ENCODE measurements around the gene ZNF423. TPM values are rescaled to one million over a fixed set of nuclear protein-coding genes. Genes with fewer than 3 reads are reported as not detected.
A peak's percentile ranks its signal among the peaks of the same experiment; 100 is the strongest.

The ZNF423 gene
- total and polyA plus RNA-seq, 2 donors = 6.4 to 14.0 TPM

GRCh38 chr16:49602201-49602975 lies 253.5 kb downstream of the ZNF423 start:
- no peak for DNase-seq (ENCODE audit: extremely low spot score)
- 89% methylated on average over 22 of the region's 22 CpGs for WGBS
- Histone ChIP-seq H3K27ac (ENCODE audit: low read depth) (no peak overlapping the region), H3K4me3 (ENCODE audit: low read depth, low read length) (no peak overlapping the region), H3K36me3 (ENCODE audit: insufficient read depth) (no peaks in the 10 kb centered on the region), H3K4me1 (ENCODE audit: insufficient read depth) (no peaks in the 10 kb centered on the region)

- Histone ChIP-seq H3K36me3 (ENCODE audit: insufficient read depth) (no peaks in the 10 kb centered on the region), H3K27ac (ENCODE audit: low read depth) (no peak overlapping the region), H3K4me1 (ENCODE audit: insufficient read depth) (no peaks in the 10 kb centered on the region), H3K4me3 (ENCODE audit: low read depth, low read length) (no peak overlapping the region)
- no peak for DNase-seq (ENCODE audit: extremely low spot score)
- WGBS = 80% methylated on average over 6 of the region's 6 CpGs
Observed at GRCh38 chr16:49601576-49601975, 254.3 kb downstream of the ZNF423 start.

- DNase-seq (ENCODE audit: extremely low spot score) = no peak
- no peaks in the 10 kb centered on the region for H3K36me3 ChIP-seq (ENCODE audit: insufficient read depth)
- 98% methylated on average over 8 of the region's 8 CpGs for WGBS
Observed at GRCh38 chr16:49600976-49601375, 254.9 kb downstream of the ZNF423 start.

GRCh38 chr16:49600536-49600935 lies 255.4 kb downstream of the ZNF423 start:
- WGBS = 86% methylated on average over 23 of the region's 23 CpGs
- no peak overlapping the region for H3K4me3 ChIP-seq (ENCODE audit: low read depth, low read length)
- DNase-seq (ENCODE audit: extremely low spot score) = no peak
- no peaks in the 10 kb centered on the region for H3K4me1 ChIP-seq (ENCODE audit: insufficient read depth)
- no peaks in the 10 kb centered on the region for H3K36me3 ChIP-seq (ENCODE audit: insufficient read depth)
- no peak overlapping the region for H3K27ac ChIP-seq (ENCODE audit: low read depth)

More at GRCh38 chr16:49600976-49601375, 254.9 kb downstream of the ZNF423 start:
- H3K4me1 ChIP-seq (ENCODE audit: insufficient read depth) = no peaks in the 10 kb centered on the region
- no peak overlapping the region for H3K27ac ChIP-seq (ENCODE audit: low read depth)
- H3K4me3 ChIP-seq (ENCODE audit: low read depth, low read length) = no peak overlapping the region

GRCh38 chr16:49599704-49600103 lies 256.2 kb downstream of the ZNF423 start:
- Histone ChIP-seq H3K4me3 (ENCODE audit: low read depth, low read length) (no peak overlapping the region), H3K36me3 (ENCODE audit: insufficient read depth) (no peaks in the 10 kb centered on the region), H3K4me1 (ENCODE audit: insufficient read depth) (no peaks in the 10 kb centered on the region), H3K27ac (ENCODE audit: low read depth) (no peak overlapping the region)
- WGBS = 91% methylated on average over 8 of the region's 8 CpGs
- no peak for DNase-seq (ENCODE audit: extremely low spot score)

- Histone ChIP-seq H3K27ac (ENCODE audit: low read depth) (no peak overlapping the region), H3K36me3 (ENCODE audit: insufficient read depth) (no peaks in the 10 kb centered on the region), H3K4me1 (ENCODE audit: insufficient read depth) (no peaks in the 10 kb centered on the region), H3K4me3 (ENCODE audit: low read depth, low read length) (no peak overlapping the region)
- WGBS = 91% methylated on average over 2 of the region's 2 CpGs
- no peak for DNase-seq (ENCODE audit: extremely low spot score)
Observed at GRCh38 chr16:49599281-49599680, 256.6 kb downstream of the ZNF423 start.

GRCh38 chr16:49598383-49599170 lies 257.3 kb downstream of the ZNF423 start:
- H3K4me3 ChIP-seq (ENCODE audit: low read depth, low read length) = no peak overlapping the region
- no peak overlapping the region for H3K27ac ChIP-seq (ENCODE audit: low read depth)
- no peak for DNase-seq (ENCODE audit: extremely low spot score)
- no peaks in the 10 kb centered on the region for H3K4me1 ChIP-seq (ENCODE audit: insufficient read depth)
- WGBS = 84% methylated on average over 8 of the region's 8 CpGs
- no peaks in the 10 kb centered on the region for H3K36me3 ChIP-seq (ENCODE audit: insufficient read depth)

- WGBS = 92% methylated on average over 2 of the region's 2 CpGs
- Histone ChIP-seq H3K4me3 (ENCODE audit: low read depth, low read length) (no peak overlapping the region), H3K27ac (ENCODE audit: low read depth) (no peak overlapping the region), H3K4me1 (ENCODE audit: insufficient read depth) (no peaks in the 10 kb centered on the region), H3K36me3 (ENCODE audit: insufficient read depth) (no peaks in the 10 kb centered on the region)
- DNase-seq (ENCODE audit: extremely low spot score) = no peak
Observed at GRCh38 chr16:49597796-49598195, 258.1 kb downstream of the ZNF423 start.

GRCh38 chr16:49596648-49597291 lies 259.1 kb downstream of the ZNF423 start:
- Histone ChIP-seq H3K36me3 (ENCODE audit: insufficient read depth) (no peaks in the 10 kb centered on the region), H3K4me1 (ENCODE audit: insufficient read depth) (no peaks in the 10 kb centered on the region), H3K4me3 (ENCODE audit: low read depth, low read length) (no peak overlapping the region), H3K27ac (ENCODE audit: low read depth) (no peak overlapping the region)
- WGBS = 55% methylated on average over 10 of the region's 10 CpGs
- DNase-seq (ENCODE audit: extremely low spot score) = no peak

- Histone ChIP-seq H3K27ac (ENCODE audit: low read depth) (peak overlapping the region; percentile 38), H3K4me1 (ENCODE audit: insufficient read depth) (no peaks in the 10 kb centered on the region), H3K4me3 (ENCODE audit: low read depth, low read length) (no peak overlapping the region), H3K36me3 (ENCODE audit: insufficient read depth) (no peaks in the 10 kb centered on the region)
- DNase-seq (ENCODE audit: extremely low spot score) = no peak
- 26% methylated on average over 11 of the region's 11 CpGs for WGBS
Observed at GRCh38 chr16:49596068-49596467, 259.8 kb downstream of the ZNF423 start.

- no peak for DNase-seq (ENCODE audit: extremely low spot score)
- 86% methylated on average over 12 of the region's 12 CpGs for WGBS
- H3K36me3 ChIP-seq (ENCODE audit: insufficient read depth) = no peaks in the 10 kb centered on the region
- no peak overlapping the region for H3K4me3 ChIP-seq (ENCODE audit: low read depth, low read length)
- no peak overlapping the region for H3K27ac ChIP-seq (ENCODE audit: low read depth)
- no peaks in the 10 kb centered on the region for H3K4me1 ChIP-seq (ENCODE audit: insufficient read depth)
Observed at GRCh38 chr16:49594685-49595498, 261.0 kb downstream of the ZNF423 start.

GRCh38 chr16:49594153-49594552 lies 261.8 kb downstream of the ZNF423 start:
- H3K27ac ChIP-seq (ENCODE audit: low read depth) = no peak overlapping the region
- DNase-seq (ENCODE audit: extremely low spot score) = no peak
- 61% methylated on average over 2 of the region's 2 CpGs for WGBS
- no peak overlapping the region for H3K4me3 ChIP-seq (ENCODE audit: low read depth, low read length)
- no peaks in the 10 kb centered on the region for H3K4me1 ChIP-seq (ENCODE audit: insufficient read depth)
- no peaks in the 10 kb centered on the region for H3K36me3 ChIP-seq (ENCODE audit: insufficient read depth)

GRCh38 chr16:49593424-49594040 lies 262.4 kb downstream of the ZNF423 start:
- 82% methylated on average over 8 of the region's 8 CpGs for WGBS
- no peak for DNase-seq (ENCODE audit: extremely low spot score)
- H3K4me3 ChIP-seq (ENCODE audit: low read depth, low read length) = no peak overlapping the region
- H3K4me1 ChIP-seq (ENCODE audit: insufficient read depth) = no peaks in the 10 kb centered on the region
- H3K27ac ChIP-seq (ENCODE audit: low read depth) = no peak overlapping the region
- no peaks in the 10 kb centered on the region for H3K36me3 ChIP-seq (ENCODE audit: insufficient read depth)

Data from urinary bladder (tissue), 4 donors.